ENCODE results near the gene SPNS3. TPM values are rescaled to one million over a fixed set of nuclear protein-coding genes. Genes with fewer than 3 reads are reported as not detected.

Gene SPNS3
- total RNA-seq, 3 donors from 2014 or later = 4.1 to 8.8 (median 6.1) TPM

GRCh38 chr17:4411201-4411600 lies 22.5 kb upstream of the SPNS3 start:
- H3K9me3 Mint-ChIP-seq = no peaks in the 10 kb centered on the region
- DNase-seq (no peak), ATAC-seq (no peak)
- no peaks in the 10 kb centered on the region for H3K36me3 Mint-ChIP-seq (ENCODE audit: insufficient read depth)
- H3K27me3 Mint-ChIP-seq (ENCODE audit: low read depth) = no peaks in the 10 kb centered on the region
- peaks cover 4% of the 10 kb centered on the region for H3K4me1 Mint-ChIP-seq (ENCODE audit: low read depth)
- no peak overlapping the region for H3K4me3 Mint-ChIP-seq

GRCh38 chr17:4412933-4413831 lies 20.6 kb upstream of the SPNS3 start:
- Mint-ChIP-seq H3K4me3 (peak overlapping the region; percentile 61), H3K4me1 (ENCODE audit: low read depth) (peaks cover 4% of the 10 kb centered on the region), H3K27me3 (ENCODE audit: low read depth) (no peaks in the 10 kb centered on the region), H3K36me3 (ENCODE audit: insufficient read depth) (no peaks in the 10 kb centered on the region), H3K9me3 (no peaks in the 10 kb centered on the region)
- DNase-seq = peak; percentile 93
- peak; percentile 99 for ATAC-seq

- no peak overlapping the region for H3K4me3 Mint-ChIP-seq
- DNase-seq = no peak
Observed at GRCh38 chr17:4417129-4417667, 16.5 kb upstream of the SPNS3 start.

GRCh38 chr17:4420692-4421131 lies 13.0 kb upstream of the SPNS3 start:
- H3K4me3 Mint-ChIP-seq = no peak overlapping the region
- no peaks in the 10 kb centered on the region for H3K9me3 Mint-ChIP-seq
- peaks cover 3% of the 10 kb centered on the region for H3K4me1 Mint-ChIP-seq (ENCODE audit: low read depth)
- no peaks in the 10 kb centered on the region for H3K27me3 Mint-ChIP-seq (ENCODE audit: low read depth)
- DNase-seq (peak; percentile 44), ATAC-seq (peak; percentile 94)
- H3K36me3 Mint-ChIP-seq (ENCODE audit: insufficient read depth) = no peaks in the 10 kb centered on the region

More at GRCh38 chr17:4417129-4417667, 16.5 kb upstream of the SPNS3 start:
- ATAC-seq = no peak
- Mint-ChIP-seq H3K36me3 (ENCODE audit: insufficient read depth) (no peaks in the 10 kb centered on the region), H3K9me3 (no peaks in the 10 kb centered on the region), H3K27me3 (ENCODE audit: low read depth) (no peaks in the 10 kb centered on the region), H3K4me1 (ENCODE audit: low read depth) (peaks cover 7% of the 10 kb centered on the region)

GRCh38 chr17:4422864-4423263 lies 10.9 kb upstream of the SPNS3 start:
- H3K4me3 Mint-ChIP-seq = no peak overlapping the region

GRCh38 chr17:4425398-4425797 lies 8.3 kb upstream of the SPNS3 start:
- DNase-seq (no peak), ATAC-seq (no peak)
- Mint-ChIP-seq H3K4me1 (ENCODE audit: low read depth) (peaks cover 3% of the 10 kb centered on the region), H3K27me3 (ENCODE audit: low read depth) (no peaks in the 10 kb centered on the region), H3K4me3 (no peak overlapping the region), H3K36me3 (ENCODE audit: insufficient read depth) (no peaks in the 10 kb centered on the region), H3K9me3 (no peaks in the 10 kb centered on the region)

More at GRCh38 chr17:4422864-4423263, 10.9 kb upstream of the SPNS3 start:
- Mint-ChIP-seq H3K4me1 (ENCODE audit: low read depth) (peaks cover 3% of the 10 kb centered on the region), H3K36me3 (ENCODE audit: insufficient read depth) (no peaks in the 10 kb centered on the region), H3K27me3 (ENCODE audit: low read depth) (no peaks in the 10 kb centered on the region), H3K9me3 (no peaks in the 10 kb centered on the region)
- no peak for DNase-seq
- ATAC-seq = no peak

- H3K36me3 Mint-ChIP-seq (ENCODE audit: insufficient read depth) = no peaks in the 10 kb centered on the region
- no peaks in the 10 kb centered on the region for H3K4me1 Mint-ChIP-seq (ENCODE audit: low read depth)
- H3K4me3 Mint-ChIP-seq = no peak overlapping the region
- no peak for ATAC-seq
- H3K27me3 Mint-ChIP-seq (ENCODE audit: low read depth) = no peaks in the 10 kb centered on the region
- no peaks in the 10 kb centered on the region for H3K9me3 Mint-ChIP-seq
- no peak for DNase-seq
Observed at GRCh38 chr17:4426499-4427208, 7.1 kb upstream of the SPNS3 start.

GRCh38 chr17:4427505-4427904 lies 6.2 kb upstream of the SPNS3 start:
- H3K9me3 Mint-ChIP-seq = no peaks in the 10 kb centered on the region
- H3K27me3 Mint-ChIP-seq (ENCODE audit: low read depth) = no peaks in the 10 kb centered on the region
- no peaks in the 10 kb centered on the region for H3K36me3 Mint-ChIP-seq (ENCODE audit: insufficient read depth)
- H3K4me1 Mint-ChIP-seq (ENCODE audit: low read depth) = no peaks in the 10 kb centered on the region
- DNase-seq (no peak), ATAC-seq (no peak)
- no peak overlapping the region for H3K4me3 Mint-ChIP-seq

- no peaks in the 10 kb centered on the region for H3K36me3 Mint-ChIP-seq (ENCODE audit: insufficient read depth)
- no peak for ATAC-seq
Observed at GRCh38 chr17:4436381-4436780, 2.6 kb downstream of the SPNS3 start.

GRCh38 chr17:4436846-4437245 lies 3.1 kb downstream of the SPNS3 start:
- H3K4me3 Mint-ChIP-seq = no peak overlapping the region
- no peaks in the 10 kb centered on the region for H3K36me3 Mint-ChIP-seq (ENCODE audit: insufficient read depth)
- no peaks in the 10 kb centered on the region for H3K27me3 Mint-ChIP-seq (ENCODE audit: low read depth)
- H3K9me3 Mint-ChIP-seq = no peaks in the 10 kb centered on the region
- peaks cover 19% of the 10 kb centered on the region for H3K4me1 Mint-ChIP-seq (ENCODE audit: low read depth)
- ATAC-seq (no peak), DNase-seq (no peak)

More at GRCh38 chr17:4436381-4436780, 2.6 kb downstream of the SPNS3 start:
- no peaks in the 10 kb centered on the region for H3K9me3 Mint-ChIP-seq
- H3K4me3 Mint-ChIP-seq = no peak overlapping the region
- peaks cover 19% of the 10 kb centered on the region for H3K4me1 Mint-ChIP-seq (ENCODE audit: low read depth)
- H3K27me3 Mint-ChIP-seq (ENCODE audit: low read depth) = no peaks in the 10 kb centered on the region
- no peak for DNase-seq

- Mint-ChIP-seq H3K27me3 (ENCODE audit: low read depth) (no peaks in the 10 kb centered on the region), H3K36me3 (ENCODE audit: insufficient read depth) (no peaks in the 10 kb centered on the region), H3K4me3 (no peak overlapping the region), H3K4me1 (ENCODE audit: low read depth) (peaks cover 15% of the 10 kb centered on the region), H3K9me3 (no peaks in the 10 kb centered on the region)
- DNase-seq (no peak), ATAC-seq (no peak)
Observed at GRCh38 chr17:4438162-4438944, 4.6 kb downstream of the SPNS3 start.

- peaks cover 7% of the 10 kb centered on the region for H3K4me1 Mint-ChIP-seq (ENCODE audit: low read depth)
- H3K9me3 Mint-ChIP-seq = no peaks in the 10 kb centered on the region
- ATAC-seq (no peak), DNase-seq (no peak)
- no peaks in the 10 kb centered on the region for H3K27me3 Mint-ChIP-seq (ENCODE audit: low read depth)
- no peaks in the 10 kb centered on the region for H3K36me3 Mint-ChIP-seq (ENCODE audit: insufficient read depth)
- no peak overlapping the region for H3K4me3 Mint-ChIP-seq
Observed at GRCh38 chr17:4440021-4440420, 6.3 kb downstream of the SPNS3 start.

- no peaks in the 10 kb centered on the region for H3K27me3 Mint-ChIP-seq (ENCODE audit: low read depth)
- H3K9me3 Mint-ChIP-seq = no peaks in the 10 kb centered on the region
- H3K4me3 Mint-ChIP-seq = no peak overlapping the region
- no peak for DNase-seq
- H3K36me3 Mint-ChIP-seq (ENCODE audit: insufficient read depth) = no peaks in the 10 kb centered on the region
- H3K4me1 Mint-ChIP-seq (ENCODE audit: low read depth) = peaks cover 7% of the 10 kb centered on the region
- ATAC-seq = no peak
Observed at GRCh38 chr17:4440690-4441686, 7.2 kb downstream of the SPNS3 start.
